ENCODE results near the gene TRAF5. TPM values are rescaled to one million over a fixed set of nuclear protein-coding genes. Genes with fewer than 3 reads are reported as not detected.
"Not testable (repeated sequence)": the region's sequence is repeated elsewhere in the genome, so short reads cannot be mapped to it uniquely, and the experiment has no call there.

Gene TRAF5
- total RNA-seq, 2 experiments from 2014 or later = 40.6 to 42.5 TPM

DNA sequence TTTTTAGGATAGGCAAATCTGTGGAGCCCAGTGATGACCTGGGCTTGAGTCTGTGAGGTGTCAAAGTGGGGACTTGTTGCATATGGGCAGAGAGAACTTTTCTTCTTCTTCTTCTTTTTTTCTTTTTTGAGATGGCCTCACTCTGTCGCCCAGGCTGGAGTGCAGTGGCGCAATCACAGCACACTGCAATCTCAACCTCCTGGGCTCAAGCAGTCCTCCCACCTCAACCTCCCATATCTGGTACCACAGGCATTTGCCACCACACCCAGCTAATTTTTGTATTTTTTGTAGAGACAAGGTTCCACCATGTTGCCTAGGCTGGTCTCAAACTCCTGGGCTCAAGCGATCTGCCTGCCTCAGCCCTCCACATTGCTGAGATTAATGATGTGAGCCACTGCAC is 85.0 kb downstream of the TRAF5 start:
- DNase-seq = no peak
- ChIA-PET CTCF (no interaction called here), POLR2A (no interaction called here)
- H3K27me3 Mint-ChIP-seq = no peaks in the 10 kb centered on the region
- H3K9me3 Mint-ChIP-seq = peaks cover 6% of the 10 kb centered on the region
- H3K4me1 Mint-ChIP-seq (ENCODE audit: low read depth) = peaks cover 13% of the 10 kb centered on the region
- TF ChIP-seq, protein P1, sequence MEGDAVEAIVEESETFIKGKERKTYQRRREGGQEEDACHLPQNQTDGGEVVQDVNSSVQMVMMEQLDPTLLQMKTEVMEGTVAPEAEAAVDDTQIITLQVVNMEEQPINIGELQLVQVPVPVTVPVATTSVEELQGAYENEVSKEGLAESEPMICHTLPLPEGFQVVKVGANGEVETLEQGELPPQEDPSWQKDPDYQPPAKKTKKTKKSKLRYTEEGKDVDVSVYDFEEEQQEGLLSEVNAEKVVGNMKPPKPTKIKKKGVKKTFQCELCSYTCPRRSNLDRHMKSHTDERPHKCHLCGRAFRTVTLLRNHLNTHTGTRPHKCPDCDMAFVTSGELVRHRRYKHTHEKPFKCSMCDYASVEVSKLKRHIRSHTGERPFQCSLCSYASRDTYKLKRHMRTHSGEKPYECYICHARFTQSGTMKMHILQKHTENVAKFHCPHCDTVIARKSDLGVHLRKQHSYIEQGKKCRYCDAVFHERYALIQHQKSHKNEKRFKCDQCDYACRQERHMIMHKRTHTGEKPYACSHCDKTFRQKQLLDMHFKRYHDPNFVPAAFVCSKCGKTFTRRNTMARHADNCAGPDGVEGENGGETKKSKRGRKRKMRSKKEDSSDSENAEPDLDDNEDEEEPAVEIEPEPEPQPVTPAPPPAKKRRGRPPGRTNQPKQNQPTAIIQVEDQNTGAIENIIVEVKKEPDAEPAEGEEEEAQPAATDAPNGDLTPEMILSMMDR (IDR thresholded peaks at IDR 0.05) = no peak
- H3K36me3 Mint-ChIP-seq (ENCODE audit: low read depth) = peaks cover 10% of the 10 kb centered on the region
- no peak overlapping the region for H3K4me3 Mint-ChIP-seq
- intact Hi-C loops (cut with micrococcal nuclease) = no loop called here
- H3K27ac Mint-ChIP-seq = no peak overlapping the region
- ATAC-seq = no peak

DNA sequence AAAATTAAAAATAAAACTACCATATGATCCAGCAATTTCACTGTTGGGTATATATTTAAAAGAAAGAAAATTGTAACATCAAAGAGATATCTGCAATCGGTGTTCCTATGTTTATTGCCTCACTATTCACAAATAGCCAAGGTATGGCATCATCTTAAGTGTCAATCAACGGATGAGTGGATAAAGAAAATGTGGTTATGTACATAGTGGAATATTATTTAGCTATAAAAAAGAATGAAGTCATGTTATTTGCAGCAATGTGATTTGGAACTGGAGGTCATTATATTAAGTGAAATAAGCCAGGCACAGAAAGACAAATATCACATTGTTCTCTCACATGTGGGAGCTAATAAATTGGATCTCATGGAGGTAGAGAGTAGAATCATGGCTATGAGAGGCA is 89.1 kb downstream of the TRAF5 start:
- Mint-ChIP-seq H3K4me3 (peak overlapping the region; percentile 61), H3K27ac (peak overlapping the region; percentile 85), H3K9me3 (peaks cover 3% of the 10 kb centered on the region), H3K36me3 (ENCODE audit: low read depth) (peaks cover 1% of the 10 kb centered on the region), H3K4me1 (ENCODE audit: low read depth) (peaks cover 22% of the 10 kb centered on the region), H3K27me3 (no peaks in the 10 kb centered on the region)
- CTCF ChIA-PET = interaction anchor here (0.8 to 1.6 kb wide), 4 partner anchors 55 to 1009 kb away, joined by 3 to 4 read pairs (median 3); no protein-coding TSS in a partner anchor
- no peak for DNase-seq
- ATAC-seq = no peak
- intact Hi-C loops (cut with micrococcal nuclease) = no loop called here
- POLR2A ChIA-PET = interaction anchor here (0.7 kb wide), 1 partner anchor 79 kb away, joined by 3 read pairs; no protein-coding TSS in a partner anchor
- TF ChIP-seq, protein P1 (IDR thresholded peaks at IDR 0.05) = no peak

DNA sequence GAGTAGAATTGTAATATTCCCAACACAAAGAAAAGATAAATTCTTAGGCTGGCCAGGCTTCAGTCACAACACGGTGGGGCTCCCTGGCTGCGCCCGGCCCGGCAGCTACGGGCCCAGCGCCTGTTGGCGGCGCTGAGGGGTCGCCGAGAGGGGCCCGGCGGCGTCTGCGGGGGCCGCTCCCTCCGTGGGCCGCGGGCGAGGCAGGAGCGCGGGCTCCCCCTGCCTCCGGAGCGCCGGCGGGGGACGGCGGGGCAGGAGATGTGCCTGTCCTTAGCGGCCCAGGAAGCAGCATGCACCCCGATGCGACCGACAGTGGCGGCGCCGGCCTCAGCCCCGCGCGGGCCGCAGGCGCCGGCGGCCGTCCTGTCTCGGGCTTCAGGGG is 89.6 kb downstream of the TRAF5 start:
- ATAC-seq (peak; percentile 73), DNase-seq (peak; percentile 42)
- peaks cover 24% of the 10 kb centered on the region for H3K4me1 Mint-ChIP-seq (ENCODE audit: low read depth)
- H3K27ac Mint-ChIP-seq = peak overlapping the region; percentile 85
- intact Hi-C loops (cut with micrococcal nuclease); H3K9me3 Mint-ChIP-seq; H3K27me3 Mint-ChIP-seq; H3K36me3 Mint-ChIP-seq (ENCODE audit: low read depth): not testable (repeated sequence)
- H3K4me3 Mint-ChIP-seq = peak overlapping the region; percentile 61
- ChIA-PET CTCF (interaction anchor here (0.9 to 1.6 kb wide), 5 partner anchors 54 to 1009 kb away, joined by 3 to 4 read pairs (median 3); no protein-coding TSS in a partner anchor), POLR2A (interaction anchor here (1.1 kb wide), 1 partner anchor 34 kb away, joined by 3 read pairs; no protein-coding TSS in a partner anchor)

DNA sequence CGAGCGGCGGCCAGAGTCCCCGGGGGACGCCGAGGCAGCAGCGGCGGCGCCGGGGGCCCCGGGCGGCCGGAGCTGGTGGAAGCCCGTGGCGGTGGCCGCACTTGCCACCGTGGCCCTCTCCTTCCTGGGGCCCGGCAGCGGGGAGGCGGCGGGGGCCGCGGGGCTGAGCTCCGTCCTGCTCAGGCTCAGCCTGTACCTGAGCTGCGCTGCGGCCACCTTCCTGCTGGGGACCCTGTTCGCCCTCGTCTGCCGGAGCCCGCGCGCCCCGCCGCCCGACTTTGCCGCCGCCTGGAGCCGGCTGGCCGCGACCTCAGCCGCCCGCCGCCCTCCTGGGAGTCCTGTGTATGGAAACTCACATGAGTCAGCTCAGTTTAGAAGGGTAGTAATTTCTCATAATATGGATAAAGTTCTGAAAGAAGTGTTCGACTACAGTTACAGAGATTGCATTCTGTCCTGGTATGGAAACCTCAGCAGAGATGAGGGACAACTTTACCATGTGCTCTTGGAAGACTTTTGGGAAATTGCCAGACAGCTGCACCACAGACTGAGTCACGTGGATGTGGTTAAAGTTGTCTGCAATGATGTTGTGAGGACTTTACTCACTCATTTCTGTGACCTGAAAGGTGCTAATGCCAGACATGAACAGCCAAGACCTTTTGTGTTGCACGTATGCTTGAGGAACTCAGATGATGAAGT is 90.1 kb downstream of the TRAF5 start:
- H3K36me3 Mint-ChIP-seq (ENCODE audit: low read depth); H3K9me3 Mint-ChIP-seq; intact Hi-C loops (cut with micrococcal nuclease); H3K27me3 Mint-ChIP-seq: not testable (repeated sequence)
- peak overlapping the region; percentile 69 for H3K4me3 Mint-ChIP-seq
- H3K27ac Mint-ChIP-seq = peak overlapping the region; percentile 91
- DNase-seq (peak; percentile 65), ATAC-seq (peak; percentile 68)
- CTCF ChIA-PET = interaction anchor here (0.9 to 1.6 kb wide), 5 partner anchors 54 to 1010 kb away, joined by 3 to 4 read pairs (median 3); no protein-coding TSS in a partner anchor
- peaks cover 24% of the 10 kb centered on the region for H3K4me1 Mint-ChIP-seq (ENCODE audit: low read depth)
- POLR2A ChIA-PET = interaction anchor here (1.0 to 1.1 kb wide), 2 partner anchors 34 to 88 kb away, joined by 3 read pairs; no protein-coding TSS in a partner anchor

DNA sequence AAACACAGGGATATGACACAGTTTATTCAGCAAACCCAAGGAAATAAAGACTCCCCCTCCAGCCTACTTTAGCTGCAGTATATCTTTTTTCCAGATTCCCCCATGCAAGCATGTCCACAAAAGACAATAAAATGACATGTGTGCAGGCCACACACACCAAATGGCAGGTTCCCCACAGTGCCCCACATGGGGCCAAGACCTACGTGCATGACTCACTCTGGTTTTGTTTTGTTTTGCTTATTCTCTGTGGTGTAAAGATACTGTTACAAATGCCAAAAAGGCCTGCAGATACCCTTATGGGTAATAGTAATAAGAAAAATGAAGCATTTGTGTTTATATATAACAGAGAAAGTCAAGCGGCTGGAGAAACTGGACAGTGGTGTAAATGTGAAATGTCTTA is 93.8 kb downstream of the TRAF5 start:
- Mint-ChIP-seq H3K27ac (no peak overlapping the region), H3K4me3 (no peak overlapping the region), H3K9me3 (peaks cover 3% of the 10 kb centered on the region), H3K4me1 (ENCODE audit: low read depth) (peaks cover 24% of the 10 kb centered on the region), H3K27me3 (no peaks in the 10 kb centered on the region), H3K36me3 (ENCODE audit: low read depth) (peaks cover under 1% of the 10 kb centered on the region)
- ATAC-seq (peak; percentile 22), DNase-seq (peak; percentile 48)
- ChIA-PET CTCF (no interaction called here), POLR2A (no interaction called here)
- intact Hi-C loops (cut with micrococcal nuclease) = no loop called here
- TF ChIP-seq, protein P1 (IDR thresholded peaks at IDR 0.05) = no peak

DNA sequence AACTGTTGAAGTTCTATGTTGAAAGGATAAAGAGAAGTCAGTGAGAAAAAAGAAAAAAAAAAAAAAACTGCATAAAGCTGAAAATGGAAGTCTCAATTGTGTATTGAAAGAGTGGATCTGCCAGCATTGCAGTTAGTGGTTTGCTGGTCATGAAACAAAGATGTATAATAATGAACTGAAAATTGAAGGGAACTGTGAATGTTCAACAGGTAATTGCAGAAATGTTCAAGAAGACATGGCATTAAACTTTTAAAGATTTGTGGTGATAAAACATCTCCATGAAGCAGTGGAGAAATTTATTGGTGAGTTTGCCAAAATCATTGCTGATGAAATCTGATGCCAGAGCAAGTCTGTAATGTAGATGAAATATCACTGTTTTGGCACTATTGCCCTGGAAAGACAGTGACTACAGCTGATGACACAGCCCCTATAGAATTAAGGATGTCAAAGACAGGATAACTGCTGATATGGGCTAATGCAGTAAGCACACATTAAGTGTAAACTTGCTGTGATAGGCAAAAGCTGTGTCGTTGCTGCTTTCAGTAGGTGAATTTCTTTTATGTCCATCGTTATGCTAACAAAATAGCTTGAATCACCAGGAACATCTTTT is 94.3 kb downstream of the TRAF5 start:
- H3K36me3 Mint-ChIP-seq (ENCODE audit: low read depth) = no peaks in the 10 kb centered on the region
- TF ChIP-seq, protein P1 (IDR thresholded peaks at IDR 0.05) = no peak
- no peak overlapping the region for H3K27ac Mint-ChIP-seq
- H3K4me3 Mint-ChIP-seq = no peak overlapping the region
- ChIA-PET CTCF (no interaction called here), POLR2A (no interaction called here)
- H3K4me1 Mint-ChIP-seq (ENCODE audit: low read depth) = peaks cover 20% of the 10 kb centered on the region
- no peak for DNase-seq
- no peaks in the 10 kb centered on the region for H3K27me3 Mint-ChIP-seq
- intact Hi-C loops (cut with micrococcal nuclease) = no loop called here
- H3K9me3 Mint-ChIP-seq = no peaks in the 10 kb centered on the region
- no peak for ATAC-seq
